Cardiac muscle cell (in vitro differentiated cells and primary cell): Measurements from ENCODE around the gene MARCHF3. TPM values are rescaled to one million over a fixed set of nuclear protein-coding genes. Genes with fewer than 3 reads are reported as not detected.

ENCODE experiments used
- DNase-seq, 2 donors: peaks; one replicate each; pipeline versions ENCODE4 v3.0.0 to v3.0.0-alpha.2; 2010 to 2017; ENCODE audit warnings: low read depth in 1 of 2, low spot score in 1 of 2
- H3K27ac ChIP-seq: fragments of 200-600 bp; sonication (generic); 2 replicates; pipeline ENCODE4 v1.5.1; 2016
- H3K27me3 ChIP-seq: fragments of 200-600 bp; sonication (generic); 2 replicates; pipeline ENCODE4 v1.6.0; 2016; ENCODE audit warnings: control low read depth
- H3K36me3 ChIP-seq: fragments of 200-600 bp; sonication (generic); 2 replicates; pipeline ENCODE4 v1.5.1; 2016; ENCODE audit warnings: control low read depth
- H3K4me1 ChIP-seq: fragments of 200-600 bp; sonication (generic); 2 replicates; pipeline ENCODE4 v1.8.1; 2017; ENCODE audit warnings: low read depth, mild to moderate bottlenecking, mixed run types
- H3K4me3 ChIP-seq: fragments of 200-600 bp; sonication (generic); 2 replicates; pipeline ENCODE4 v1.5.1; 2016; ENCODE audit warnings: mild to moderate bottlenecking
- H3K9me3 ChIP-seq: fragments of 200-600 bp; sonication (generic); 2 replicates; pipeline ENCODE4 v1.5.1; 2017; ENCODE audit warnings: low read depth, mild to moderate bottlenecking, control low read depth
- CTCF ChIP-seq: IDR thresholded peaks from 2 replicates; pipeline ENCODE4 v1.5.1; 2012; ENCODE audit warnings: low read depth, mild to moderate bottlenecking, low read length
- polyA plus RNA-seq: library from polyadenylated mRNA; unstranded; fragments of >200 nt; fragmentation: Nextera tagmentation; extraction: Ambion mirVana; gene quantifications from 2 replicates; pipeline ENCODE4 v1.2.1, GENCODE V29; 2016
- total RNA-seq: library from RNA; depleted of rRNA; stranded (reverse); fragments of >200 nt; gene quantifications from 2 replicates; pipeline ENCODE4 v1.2.3, GENCODE V29; 2016

Gene MARCHF3
- total and polyA plus RNA-seq, 2 experiments from 2014 or later: 5.2 to 32.3 TPM

GRCh38 chr5:126956991-126957390, 73.4 kb downstream of the MARCHF3 start:
- no peak for TF ChIP-seq CTCF
- Histone ChIP-seq H3K36me3 (no peaks in the 10 kb centered on the region), H3K27ac (no peak overlapping the region), H3K4me3 (no peak overlapping the region), H3K27me3 (no peaks in the 10 kb centered on the region), H3K9me3 (no peaks in the 10 kb centered on the region), H3K4me1 (no peaks in the 10 kb centered on the region)
- no peak for DNase-seq

- TF ChIP-seq CTCF: no peak
- H3K36me3 ChIP-seq: no peaks in the 10 kb centered on the region
- H3K27ac ChIP-seq: no peak overlapping the region
These were observed 75.4 kb downstream of the MARCHF3 start for GRCh38 chr5:126954981-126955380.

GRCh38 chr5:126953640-126954039, 76.7 kb downstream of the MARCHF3 start:
- peaks cover 11% of the 10 kb centered on the region for H3K4me1 ChIP-seq
- no peaks in the 10 kb centered on the region for H3K9me3 ChIP-seq
- no peak overlapping the region for H3K27ac ChIP-seq
- H3K4me3 ChIP-seq: no peak overlapping the region
- no peak for DNase-seq
- no peaks in the 10 kb centered on the region for H3K27me3 ChIP-seq
- TF ChIP-seq CTCF: no peak
- no peaks in the 10 kb centered on the region for H3K36me3 ChIP-seq

More at GRCh38 chr5:126954981-126955380, 75.4 kb downstream of the MARCHF3 start:
- DNase-seq: no peak
- Histone ChIP-seq H3K9me3 (no peaks in the 10 kb centered on the region), H3K4me1 (no peaks in the 10 kb centered on the region), H3K27me3 (no peaks in the 10 kb centered on the region), H3K4me3 (no peak overlapping the region)

- H3K36me3 ChIP-seq: no peaks in the 10 kb centered on the region
- no peak for DNase-seq
- no peak overlapping the region for H3K4me3 ChIP-seq
- no peaks in the 10 kb centered on the region for H3K27me3 ChIP-seq
- H3K4me1 ChIP-seq: peaks cover 32% of the 10 kb centered on the region
- H3K9me3 ChIP-seq: no peaks in the 10 kb centered on the region
- peak overlapping the region; percentile 79 for H3K27ac ChIP-seq
- TF ChIP-seq CTCF: no peak
These were observed 80.9 kb downstream of the MARCHF3 start for GRCh38 chr5:126949475-126949874.

- Histone ChIP-seq H3K36me3 (no peaks in the 10 kb centered on the region), H3K4me3 (no peak overlapping the region), H3K4me1 (peaks cover 32% of the 10 kb centered on the region), H3K27me3 (no peaks in the 10 kb centered on the region), H3K27ac (peak overlapping the region; percentile 79), H3K9me3 (no peaks in the 10 kb centered on the region)
- TF ChIP-seq CTCF: no peak
- no peak for DNase-seq
These were observed 81.9 kb downstream of the MARCHF3 start for GRCh38 chr5:126948453-126948852.

- no peaks in the 10 kb centered on the region for H3K9me3 ChIP-seq
- peak overlapping the region; percentile 79 for H3K27ac ChIP-seq
- H3K27me3 ChIP-seq: no peaks in the 10 kb centered on the region
- no peaks in the 10 kb centered on the region for H3K36me3 ChIP-seq
- H3K4me1 ChIP-seq: peaks cover 32% of the 10 kb centered on the region
- no peak for TF ChIP-seq CTCF
- no peak overlapping the region for H3K4me3 ChIP-seq
- DNase-seq: no peak
These were observed 82.4 kb downstream of the MARCHF3 start for GRCh38 chr5:126948011-126948355.
